Endometrium (tissue), 2 donors: ENCODE data around the gene ADGRA1.

Experiments used
- FAIRE-seq: peaks from 2 replicates; lab custom pipeline; 2012; peaks lifted over from hg19 to GRCh38; lab: Jason Lieb, UNC
- donor health status: control.
- donor health status: control.

The ADGRA1 gene

DNA sequence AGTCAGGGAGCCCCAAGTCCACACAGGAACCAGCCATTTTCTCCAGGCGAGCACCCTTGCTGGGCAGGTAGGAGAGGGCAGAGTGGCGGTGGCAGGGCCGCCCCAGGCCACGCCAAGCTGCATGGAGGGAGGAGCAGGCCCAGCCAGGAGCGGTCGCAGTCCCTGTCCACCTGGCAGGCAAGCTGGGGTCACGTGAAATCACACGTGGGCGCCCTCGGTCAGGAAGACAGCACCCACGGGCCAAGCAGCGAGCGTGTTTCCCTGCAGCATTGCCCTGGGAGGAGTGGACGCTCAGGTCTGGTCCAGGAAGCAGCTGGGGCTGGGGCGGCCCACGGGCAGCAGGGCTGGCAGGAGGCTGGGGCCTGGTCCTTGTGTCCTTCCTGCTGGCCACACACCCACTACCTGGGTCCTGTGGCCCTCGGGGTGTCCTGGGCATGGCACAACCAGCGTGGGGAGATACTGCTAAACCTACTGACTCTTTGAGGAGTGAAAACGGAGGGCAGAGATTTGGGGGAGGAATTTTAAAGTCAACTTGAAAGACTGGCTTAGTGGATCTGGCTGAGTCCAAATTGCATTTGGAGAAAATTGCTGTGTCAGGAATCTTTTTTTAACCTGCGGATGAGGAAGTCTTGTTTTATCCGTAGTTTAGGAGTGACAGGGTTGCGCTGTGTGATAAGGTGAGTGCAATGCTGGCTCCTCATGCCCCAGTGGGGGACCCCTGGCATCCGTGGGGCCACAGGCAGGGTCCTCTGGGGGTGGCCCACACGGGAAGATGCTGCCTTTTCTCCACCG lies 12.2 kb upstream of the ADGRA1 start:
- no peak for FAIRE-seq

- no peak for FAIRE-seq
Measured at GRCh38 chr10:133076274-133077038, 11.3 kb upstream of the ADGRA1 start.

- FAIRE-seq, result no peak
Measured at GRCh38 chr10:133079836-133080682, 7.7 kb upstream of the ADGRA1 start.

- FAIRE-seq, result no peak
Measured at GRCh38 chr10:133080683-133081040, 7.1 kb upstream of the ADGRA1 start.

GRCh38 chr10:133081636-133082035 lies 6.1 kb upstream of the ADGRA1 start:
- FAIRE-seq, result no peak

DNA sequence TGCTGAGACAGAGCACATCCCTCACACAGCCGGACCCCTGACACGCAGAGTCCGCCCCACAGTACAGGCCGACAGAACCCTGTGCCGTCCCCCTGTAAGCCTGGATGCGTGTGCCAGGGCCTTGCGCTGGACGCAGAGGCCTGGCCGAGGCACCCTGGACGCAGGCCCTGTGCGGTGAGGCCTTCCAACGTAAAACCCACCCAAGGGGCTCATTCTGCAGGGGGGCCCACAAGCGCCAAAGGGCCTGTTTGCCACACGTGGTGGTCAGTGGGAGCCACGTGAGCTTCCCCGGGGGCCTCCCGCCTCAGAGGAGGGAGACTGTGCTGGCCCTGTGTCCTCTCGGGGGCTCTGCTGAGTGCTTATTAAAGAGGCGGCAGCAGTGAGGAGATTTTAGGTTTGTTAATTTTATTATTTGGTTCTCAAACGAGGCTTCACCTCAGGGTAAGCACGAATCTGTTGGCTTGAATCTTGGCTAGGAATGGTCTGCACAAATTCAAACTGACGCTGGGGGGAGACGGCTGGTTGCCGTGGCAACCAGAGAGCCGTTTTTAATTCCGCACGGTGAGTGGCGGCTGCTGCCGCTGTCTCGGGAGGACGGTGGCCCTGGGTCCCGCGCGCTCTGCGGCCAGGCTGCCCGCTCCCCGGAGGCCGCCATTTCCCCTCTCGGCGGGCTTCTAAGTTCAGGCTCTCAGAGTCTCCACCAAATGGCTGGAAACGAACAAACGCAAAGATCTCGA lies 4.9 kb upstream of the ADGRA1 start:
- no peak for FAIRE-seq

GRCh38 chr10:133083422-133084100 lies 4.2 kb upstream of the ADGRA1 start:
- FAIRE-seq, result no peak

GRCh38 chr10:133084491-133084890 lies 3.2 kb upstream of the ADGRA1 start:
- no peak for FAIRE-seq

GRCh38 chr10:133085251-133086125 lies 2.2 kb upstream of the ADGRA1 start:
- no peak for FAIRE-seq

GRCh38 chr10:133086247-133086646 lies 1.5 kb upstream of the ADGRA1 start:
- no peak for FAIRE-seq

DNA sequence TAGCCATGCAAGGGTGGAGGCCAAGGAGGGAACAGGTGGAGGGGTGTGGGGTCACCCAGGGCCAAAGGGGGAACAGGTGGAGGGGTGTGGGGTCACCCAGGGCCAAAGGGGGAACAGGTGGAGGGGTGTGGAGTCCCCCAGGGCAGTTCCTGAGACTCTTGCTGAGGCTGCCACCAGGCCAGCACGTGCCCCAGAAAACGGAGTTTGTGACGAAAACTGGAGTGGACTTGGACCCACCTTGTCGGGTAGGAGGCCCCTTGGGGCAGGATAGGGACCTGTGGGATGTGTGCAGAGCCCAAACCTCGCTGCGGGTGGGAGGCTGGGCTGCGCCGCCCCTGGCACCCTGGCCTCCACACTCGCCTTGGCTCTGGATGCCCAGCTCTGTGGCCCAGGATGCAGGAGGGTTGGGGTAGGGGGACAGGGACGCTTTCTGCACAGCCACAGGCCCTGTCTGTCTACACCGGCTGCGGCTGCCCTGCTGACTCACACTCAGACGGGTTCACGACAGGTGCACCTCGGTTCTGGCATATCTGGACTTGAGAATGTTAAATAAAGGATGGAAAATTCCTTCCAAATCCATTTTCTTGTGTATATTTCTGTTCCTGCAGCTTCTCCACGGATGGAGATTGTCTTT lies 562 bp upstream of the ADGRA1 start:
- FAIRE-seq, result no peak

DNA sequence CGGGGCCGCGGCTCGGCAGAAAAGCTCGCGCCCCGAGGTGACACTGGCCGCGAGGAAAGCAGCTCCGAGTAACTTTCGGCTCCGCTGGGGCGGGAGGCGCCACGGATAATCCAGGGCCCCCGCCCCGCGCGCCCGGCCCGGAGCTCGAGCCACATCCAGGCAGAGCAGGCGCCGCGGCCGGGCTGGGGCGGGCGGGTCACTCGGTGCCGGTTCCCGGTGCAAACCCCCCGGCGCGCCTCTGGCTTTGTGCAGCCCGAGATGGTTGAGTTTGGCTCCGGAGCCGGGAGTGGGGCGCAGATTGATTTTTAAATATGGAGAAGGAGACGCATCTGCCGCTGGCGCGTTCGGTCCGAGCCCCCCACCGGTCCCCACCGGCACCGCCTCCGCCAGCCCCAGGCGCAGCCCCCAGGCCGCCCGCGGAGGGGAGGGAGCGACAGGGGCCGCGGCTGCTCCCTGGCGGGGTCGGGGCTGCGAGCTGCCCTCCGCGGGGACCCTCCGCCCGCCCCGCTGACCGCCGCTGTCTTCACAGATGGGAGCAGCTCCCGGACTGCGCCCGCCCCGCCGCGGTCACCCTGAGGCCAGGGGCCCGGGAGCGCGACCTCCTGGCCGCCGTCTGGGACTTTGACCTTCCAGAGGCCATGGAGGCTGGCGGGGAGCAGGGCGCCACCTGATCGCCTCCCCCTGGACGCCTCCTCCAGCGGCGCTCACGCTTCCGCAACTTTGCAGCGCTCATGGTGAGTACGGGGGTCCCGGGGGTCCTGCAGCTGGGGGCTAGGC lies 643 bp downstream of the ADGRA1 start:
- no peak for FAIRE-seq

- FAIRE-seq, result no peak
Measured at GRCh38 chr10:133088956-133089800, 1.5 kb downstream of the ADGRA1 start.

DNA sequence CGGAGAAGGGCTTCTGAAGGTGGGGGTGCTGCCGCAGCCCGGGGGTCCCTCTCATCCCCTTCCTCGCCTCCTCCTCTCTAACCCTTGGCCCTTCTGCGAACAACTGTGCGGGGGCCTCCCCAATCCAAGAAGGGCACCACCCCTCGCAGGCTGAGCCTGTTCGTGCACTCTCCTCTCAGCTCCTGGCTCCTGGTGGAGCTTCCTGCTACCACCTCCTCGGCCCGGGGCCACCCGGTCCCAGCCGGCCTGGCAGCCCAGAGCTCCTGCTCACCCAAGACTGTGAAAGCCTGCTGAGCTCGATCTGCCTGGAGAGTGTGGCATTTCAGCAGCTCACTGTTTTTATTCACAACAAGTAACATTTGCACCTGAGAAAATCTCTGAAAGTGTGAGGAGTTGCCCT lies 2.4 kb downstream of the ADGRA1 start:
- no peak for FAIRE-seq

GRCh38 chr10:133090654-133091053 lies 2.9 kb downstream of the ADGRA1 start:
- FAIRE-seq, result no peak

- no peak for FAIRE-seq
Measured at GRCh38 chr10:133091316-133091715, 3.6 kb downstream of the ADGRA1 start.

- FAIRE-seq, result no peak
Measured at GRCh38 chr10:133093291-133093690, 5.6 kb downstream of the ADGRA1 start.

GRCh38 chr10:133094286-133094685 lies 6.6 kb downstream of the ADGRA1 start:
- no peak for FAIRE-seq
